OCI-LY1 (cell line): ENCODE data around the gene EPHA2.

Experiments
- H2AFZ ChIP-seq: fragments of 200-600 bp; sonication (generic), shearing (Covaris generic); 2 replicates; pipeline ENCODE4 v1.6.0; 2014; ENCODE audit warnings: antibody characterized with exemption, mild to moderate bottlenecking, low read length
- H3F3A ChIP-seq: fragments of 200-600 bp; sonication (generic), shearing (Covaris generic); 2 replicates; pipeline ENCODE4 v1.6.0; 2014; ENCODE audit warnings: mild to moderate bottlenecking, antibody characterized with exemption, low read length, moderate library complexity; ENCODE audit not compliant: insufficient read depth
- H3K27ac ChIP-seq: fragments of 200-600 bp; sonication (generic); 2 replicates; pipeline ENCODE4 v1.5.1; 2014; ENCODE audit warnings: low read length, mixed run types, mild to moderate bottlenecking, low read depth; ENCODE audit not compliant: poor library complexity, severe bottlenecking
- H3K27me3 ChIP-seq: fragments of 200-600 bp; sonication (generic); 2 replicates; pipeline ENCODE4 v1.6.0; 2014; ENCODE audit warnings: antibody characterized with exemption, mild to moderate bottlenecking, low read length, moderate library complexity; ENCODE audit not compliant: insufficient read depth
- H3K36me3 ChIP-seq: fragments of 200-600 bp; sonication (generic); 2 replicates; pipeline ENCODE4 v1.6.1; 2014; ENCODE audit warnings: mild to moderate bottlenecking, antibody characterized with exemption, low read length, moderate library complexity, mixed read lengths; ENCODE audit not compliant: insufficient read depth
- H3K4me1 ChIP-seq: fragments of 200-600 bp; sonication (generic); 2 replicates; pipeline ENCODE4 v1.5.1; 2014; ENCODE audit warnings: mild to moderate bottlenecking, low read length, moderate library complexity; ENCODE audit not compliant: insufficient read depth, severe bottlenecking
- H3K4me2 ChIP-seq: fragments of 200-600 bp; sonication (generic), shearing (Covaris generic); 2 replicates; pipeline ENCODE4 v1.6.1; 2014; ENCODE audit warnings: low read length
- H3K4me3 ChIP-seq: fragments of 200-600 bp; sonication (generic); 2 replicates; pipeline ENCODE4 v1.5.1; 2014; ENCODE audit warnings: low read length, low read depth, mild to moderate bottlenecking, mixed read lengths; ENCODE audit not compliant: poor library complexity, severe bottlenecking
- H3K79me2 ChIP-seq: fragments of 200-600 bp; shearing (Covaris generic); 2 replicates; pipeline ENCODE4 v1.6.1; 2016; ENCODE audit warnings: mixed run types, low read length, mixed read lengths; ENCODE audit not compliant: insufficient read depth
- H3K9ac ChIP-seq: fragments of 200-600 bp; sonication (generic), shearing (Covaris generic); 2 replicates; pipeline ENCODE4 v1.6.1; 2014; ENCODE audit warnings: mild to moderate bottlenecking, low read length, mixed read lengths
- H3K9me2 ChIP-seq: fragments of 200-600 bp; sonication (generic), shearing (Covaris generic); 2 replicates; pipeline ENCODE4 v1.6.1; 2014; ENCODE audit warnings: low read depth, mild to moderate bottlenecking, low read length, mixed read lengths
- H3K9me3 ChIP-seq: fragments of 200-600 bp; shearing (Covaris generic); 2 replicates; pipeline ENCODE4 v1.6.1; 2014; ENCODE audit warnings: low read length, mixed read lengths
- H4K20me1 ChIP-seq: fragments of 200-600 bp; sonication (generic), shearing (Covaris generic); 2 replicates; pipeline ENCODE4 v1.6.0; 2016; ENCODE audit warnings: mild to moderate bottlenecking, low read length; ENCODE audit not compliant: insufficient read depth
- CTCF ChIP-seq: fragments of 200-600 bp; sonication (generic), shearing (Covaris generic); IDR thresholded peaks from 2 replicates; pipeline ENCODE4 v1.5.1; 2017; ENCODE audit warnings: mild to moderate bottlenecking, antibody characterized with exemption, low read length, moderate library complexity, mixed read lengths
- EZH2 ChIP-seq: fragments of 200-600 bp; sonication (generic), shearing (Covaris generic); IDR thresholded peaks from 2 replicates; pipeline ENCODE4 v1.8.0; 2017; ENCODE audit warnings: borderline replicate concordance, mixed run types, mild to moderate bottlenecking, antibody characterized with exemption, low read length, moderate library complexity, mixed read lengths

Gene EPHA2

GRCh38 chr1:16183765-16184556 lies 28.1 kb upstream of the EPHA2 start:
- no peaks in the 10 kb centered on the region for H4K20me1 ChIP-seq
- no peak overlapping the region for H2AFZ ChIP-seq
- no peak overlapping the region for H3K9ac ChIP-seq
- H3K9me3 ChIP-seq, result no peaks in the 10 kb centered on the region
- no peak overlapping the region for H3K27ac ChIP-seq
- TF ChIP-seq CTCF, result no peak
- no peak for TF ChIP-seq EZH2
- no peaks in the 10 kb centered on the region for H3K36me3 ChIP-seq
- no peaks in the 10 kb centered on the region for H3K4me1 ChIP-seq
- no peak overlapping the region for H3K4me3 ChIP-seq
- H3K79me2 ChIP-seq, result no peaks in the 10 kb centered on the region
- no peak overlapping the region for H3K4me2 ChIP-seq
- H3F3A ChIP-seq, result no peaks in the 10 kb centered on the region
- H3K9me2 ChIP-seq, result no peaks in the 10 kb centered on the region
- peaks cover 4% of the 10 kb centered on the region for H3K27me3 ChIP-seq

- Histone ChIP-seq H3K9me2 (no peaks in the 10 kb centered on the region), H3K27ac (no peak overlapping the region), H3K4me1 (no peaks in the 10 kb centered on the region), H2AFZ (no peak overlapping the region), H4K20me1 (no peaks in the 10 kb centered on the region), H3K4me2 (no peak overlapping the region), H3K79me2 (no peaks in the 10 kb centered on the region), H3K9ac (no peak overlapping the region), H3K27me3 (peaks cover 3% of the 10 kb centered on the region; the same call in 1 of the 2 replicates), H3K9me3 (no peaks in the 10 kb centered on the region), H3K4me3 (no peak overlapping the region), H3F3A (no peaks in the 10 kb centered on the region), H3K36me3 (no peaks in the 10 kb centered on the region)
- TF ChIP-seq CTCF (no peak), EZH2 (no peak)
Observed at GRCh38 chr1:16183179-16183578, 27.3 kb upstream of the EPHA2 start.

- Histone ChIP-seq H3K79me2 (no peaks in the 10 kb centered on the region), H3K27ac (no peak overlapping the region), H3K4me1 (no peaks in the 10 kb centered on the region), H3K36me3 (no peaks in the 10 kb centered on the region), H3K9me2 (no peaks in the 10 kb centered on the region), H3K4me3 (no peak overlapping the region), H3K27me3 (peaks cover 3% of the 10 kb centered on the region; the same call in 1 of the 2 replicates), H3K9me3 (no peaks in the 10 kb centered on the region), H3K9ac (no peak overlapping the region), H3K4me2 (no peak overlapping the region), H2AFZ (no peak overlapping the region), H4K20me1 (no peaks in the 10 kb centered on the region), H3F3A (no peaks in the 10 kb centered on the region)
- TF ChIP-seq EZH2, result no peak
- no peak for TF ChIP-seq CTCF
Observed at GRCh38 chr1:16181887-16182719, 26.2 kb upstream of the EPHA2 start.
